Neural progenitor cell (in vitro differentiated cells): ENCODE measurements around the gene CELF5. TPM values are rescaled to one million over a fixed set of nuclear protein-coding genes. Genes with fewer than 3 reads are reported as not detected.
"Not testable (repeated sequence)": the region's sequence is repeated elsewhere in the genome, so short reads cannot be mapped to it uniquely, and the experiment has no call there.

Experiments used
- DNase-seq: peaks from one replicate; pipeline ENCODE4 v3.0.0-alpha.2; 2016; ENCODE audit warnings: low spot score
- H2AFZ ChIP-seq: fragments of 200-600 bp; sonication (generic); replicated peaks from 2 replicates; pipeline ENCODE4 v1.6.1; 2016; ENCODE audit warnings: antibody characterized with exemption
- H3F3A ChIP-seq: fragments of 200-600 bp; sonication (generic); 2 replicates; pipeline ENCODE4 v1.6.1; 2016; ENCODE audit warnings: antibody characterized with exemption, low read depth
- H3K27ac ChIP-seq: fragments of 200-600 bp; sonication (generic); 2 replicates; pipeline ENCODE4 v1.5.1; 2016; ENCODE audit warnings: mild to moderate bottlenecking
- H3K27me3 ChIP-seq: fragments of 200-600 bp; sonication (generic); 2 replicates; pipeline ENCODE4 v1.6.1; 2016; ENCODE audit warnings: mild to moderate bottlenecking, moderate library complexity
- H3K36me3 ChIP-seq: fragments of 200-600 bp; sonication (generic); 2 replicates; pipeline ENCODE4 v1.5.1; 2016
- H3K4me1 ChIP-seq: fragments of 200-600 bp; sonication (generic); 2 replicates; pipeline ENCODE4 v1.6.1; 2016; ENCODE audit warnings: mixed run types
- H3K4me2 ChIP-seq: fragments of 200-600 bp; sonication (generic); 2 replicates; pipeline ENCODE4 v1.6.1; 2016
- H3K4me3 ChIP-seq: fragments of 200-600 bp; sonication (generic); 2 replicates; pipeline ENCODE4 v1.5.1; 2016
- H3K79me2 ChIP-seq: fragments of 200-600 bp; sonication (generic); 2 replicates; pipeline ENCODE4 v1.6.1; 2016; ENCODE audit warnings: low read depth
- H3K9ac ChIP-seq: fragments of 200-600 bp; sonication (generic); 2 replicates; pipeline ENCODE4 v1.6.1; 2016
- H3K9me3 ChIP-seq: fragments of 200-600 bp; sonication (generic); 2 replicates; pipeline ENCODE4 v1.5.1; 2016; ENCODE audit warnings: low read depth
- H4K20me1 ChIP-seq: fragments of 200-600 bp; sonication (generic); 2 replicates; pipeline ENCODE4 v1.6.1; 2016; ENCODE audit warnings: low read depth
- H3K27ac Mint-ChIP-seq: 3 replicates; pipeline ENCODE4 v1.8.0; 2021; ENCODE audit warnings: mixed read lengths
- H3K27me3 Mint-ChIP-seq: 2 replicates; pipeline ENCODE4 v1.8.0; 2022; ENCODE audit warnings: low read depth, mild to moderate bottlenecking, inconsistent platforms, moderate library complexity, mixed read lengths; ENCODE audit not compliant: insufficient read depth
- H3K36me3 Mint-ChIP-seq: 3 replicates; pipeline ENCODE4 v1.8.0; 2021; ENCODE audit warnings: mixed read lengths
- H3K4me1 Mint-ChIP-seq: 3 replicates; pipeline ENCODE4 v1.8.0; 2021; ENCODE audit warnings: mixed read lengths
- H3K4me3 Mint-ChIP-seq: 3 replicates; pipeline ENCODE4 v1.8.0; 2021; ENCODE audit warnings: mild to moderate bottlenecking, moderate library complexity, mixed read lengths
- H3K9me3 Mint-ChIP-seq: 3 replicates; pipeline ENCODE4 v1.8.0; 2020; ENCODE audit warnings: mixed read lengths
- EZH2 ChIP-seq: fragments of 200-600 bp; sonication (generic); IDR thresholded peaks from 2 replicates; pipeline ENCODE4 v1.6.1; 2017; ENCODE audit warnings: antibody characterized with exemption, mild to moderate bottlenecking, moderate library complexity
- EZH2phosphoT487 ChIP-seq: fragments of 200-600 bp; sonication (generic); IDR thresholded peaks from 2 replicates; pipeline ENCODE4 v1.6.1; 2017; ENCODE audit warnings: antibody characterized with exemption
- total RNA-seq: library from RNA; depleted of rRNA; stranded (reverse); fragments of >200 nt; gene quantifications from 2 replicates; pipeline ENCODE4 v1.2.3, GENCODE V29; 2015; ENCODE audit warnings: low replicate concordance
- TF ChIP-seq, protein P1 (sequence below): fragments of 200-600 bp; sonication (generic); IDR thresholded peaks from 2 replicates; pipeline ENCODE4 v1.5.1; 2017; ENCODE audit warnings: antibody characterized with exemption, mild to moderate bottlenecking

The CELF5 gene
- total RNA-seq, 1 donor from 2014 or later, result 7.9 TPM

DNA sequence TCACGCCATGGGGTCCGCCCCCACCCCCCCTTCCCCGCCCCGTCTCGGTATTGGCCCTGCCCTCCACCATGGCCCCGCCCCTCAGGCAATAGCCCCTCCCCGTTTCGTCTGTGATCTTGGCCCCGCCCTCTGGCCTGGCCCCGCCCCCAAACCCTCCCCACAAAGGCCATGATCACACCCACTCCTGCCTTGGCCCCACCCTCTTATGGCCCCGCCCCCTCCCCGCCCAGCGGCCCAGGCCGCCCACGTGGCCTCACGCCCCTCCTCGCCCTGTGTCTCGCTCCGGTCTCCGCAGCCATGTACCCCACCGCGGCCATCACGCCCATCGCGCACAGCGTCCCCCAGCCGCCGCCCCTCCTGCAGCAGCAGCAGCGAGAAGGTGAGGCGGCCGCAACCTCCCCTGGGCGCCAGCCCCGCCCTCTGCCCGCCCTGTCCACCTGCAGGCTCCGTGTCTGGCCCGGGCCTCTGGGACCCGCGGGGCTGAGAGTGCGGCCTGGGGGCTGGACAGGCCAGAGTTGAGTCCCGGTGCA, 61.3 kb downstream of the CELF5 start:
- Mint-ChIP-seq H3K9me3 (no peaks in the 10 kb centered on the region), H3K36me3 (no peaks in the 10 kb centered on the region), H3K4me1 (peaks cover 5% of the 10 kb centered on the region), H3K4me3 (peak overlapping the region; percentile 73), H3K27me3 (peaks cover 7% of the 10 kb centered on the region), H3K27ac (no peak overlapping the region)
- Histone ChIP-seq H3F3A (peaks cover 24% of the 10 kb centered on the region), H2AFZ (no peak overlapping the region), H3K79me2 (no peaks in the 10 kb centered on the region), H3K9ac (no peak overlapping the region), H3K27ac (no peak overlapping the region), H3K4me2 (peak overlapping the region; percentile 88), H3K27me3 (no peaks in the 10 kb centered on the region), H4K20me1 (no peaks in the 10 kb centered on the region), H3K36me3 (no peaks in the 10 kb centered on the region), H3K4me3 (peak overlapping the region; percentile 53), H3K4me1 (peaks cover 5% of the 10 kb centered on the region), H3K9me3 (no peaks in the 10 kb centered on the region)
- TF ChIP-seq EZH2phosphoT487, result no peak
- TF ChIP-seq, protein P1, sequence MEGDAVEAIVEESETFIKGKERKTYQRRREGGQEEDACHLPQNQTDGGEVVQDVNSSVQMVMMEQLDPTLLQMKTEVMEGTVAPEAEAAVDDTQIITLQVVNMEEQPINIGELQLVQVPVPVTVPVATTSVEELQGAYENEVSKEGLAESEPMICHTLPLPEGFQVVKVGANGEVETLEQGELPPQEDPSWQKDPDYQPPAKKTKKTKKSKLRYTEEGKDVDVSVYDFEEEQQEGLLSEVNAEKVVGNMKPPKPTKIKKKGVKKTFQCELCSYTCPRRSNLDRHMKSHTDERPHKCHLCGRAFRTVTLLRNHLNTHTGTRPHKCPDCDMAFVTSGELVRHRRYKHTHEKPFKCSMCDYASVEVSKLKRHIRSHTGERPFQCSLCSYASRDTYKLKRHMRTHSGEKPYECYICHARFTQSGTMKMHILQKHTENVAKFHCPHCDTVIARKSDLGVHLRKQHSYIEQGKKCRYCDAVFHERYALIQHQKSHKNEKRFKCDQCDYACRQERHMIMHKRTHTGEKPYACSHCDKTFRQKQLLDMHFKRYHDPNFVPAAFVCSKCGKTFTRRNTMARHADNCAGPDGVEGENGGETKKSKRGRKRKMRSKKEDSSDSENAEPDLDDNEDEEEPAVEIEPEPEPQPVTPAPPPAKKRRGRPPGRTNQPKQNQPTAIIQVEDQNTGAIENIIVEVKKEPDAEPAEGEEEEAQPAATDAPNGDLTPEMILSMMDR, result no peak
- TF ChIP-seq EZH2, result no peak
- DNase-seq, result no peak

DNA sequence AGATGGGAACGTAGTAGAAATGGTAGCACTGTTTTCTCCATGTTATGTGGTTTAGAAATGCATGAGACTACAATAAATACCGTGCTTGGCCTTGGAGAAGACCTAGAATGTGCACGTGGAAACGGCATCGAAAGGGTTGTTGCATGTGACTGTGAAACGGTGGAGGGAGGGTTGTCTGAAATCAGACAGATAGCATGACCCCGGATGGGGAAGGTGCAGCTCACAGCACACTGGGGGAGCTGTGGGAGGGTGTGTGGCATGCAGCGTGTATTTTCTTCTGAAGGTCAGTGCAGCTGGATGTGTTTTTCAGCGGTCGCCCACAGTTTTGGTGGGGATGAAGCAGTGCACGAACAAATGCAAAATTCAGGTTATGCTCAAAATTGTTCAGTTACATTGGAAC, 63.4 kb downstream of the CELF5 start:
- DNase-seq, result no peak
- peaks cover 4% of the 10 kb centered on the region for H3K27me3 Mint-ChIP-seq
- H3K36me3 ChIP-seq, result no peaks in the 10 kb centered on the region
- H3K4me2 ChIP-seq, result no peak overlapping the region
- H3K27me3 ChIP-seq, result no peaks in the 10 kb centered on the region
- H3K4me1 ChIP-seq, result peaks cover 5% of the 10 kb centered on the region
- no peak overlapping the region for H3K4me3 ChIP-seq
- no peak overlapping the region for H3K27ac Mint-ChIP-seq
- TF ChIP-seq EZH2phosphoT487 (no peak), EZH2 (no peak)
- TF ChIP-seq, protein P1, result no peak
- H3K36me3 Mint-ChIP-seq, result no peaks in the 10 kb centered on the region
- no peaks in the 10 kb centered on the region for H4K20me1 ChIP-seq
- H3K4me1 Mint-ChIP-seq, result peaks cover 5% of the 10 kb centered on the region
- peaks cover 24% of the 10 kb centered on the region for H3F3A ChIP-seq
- no peaks in the 10 kb centered on the region for H3K9me3 ChIP-seq
- H3K79me2 ChIP-seq, result no peaks in the 10 kb centered on the region
- H2AFZ ChIP-seq, result no peak overlapping the region
- H3K4me3 Mint-ChIP-seq, result no peak overlapping the region
- no peak overlapping the region for H3K27ac ChIP-seq
- H3K9ac ChIP-seq, result no peak overlapping the region
- no peaks in the 10 kb centered on the region for H3K9me3 Mint-ChIP-seq

DNA sequence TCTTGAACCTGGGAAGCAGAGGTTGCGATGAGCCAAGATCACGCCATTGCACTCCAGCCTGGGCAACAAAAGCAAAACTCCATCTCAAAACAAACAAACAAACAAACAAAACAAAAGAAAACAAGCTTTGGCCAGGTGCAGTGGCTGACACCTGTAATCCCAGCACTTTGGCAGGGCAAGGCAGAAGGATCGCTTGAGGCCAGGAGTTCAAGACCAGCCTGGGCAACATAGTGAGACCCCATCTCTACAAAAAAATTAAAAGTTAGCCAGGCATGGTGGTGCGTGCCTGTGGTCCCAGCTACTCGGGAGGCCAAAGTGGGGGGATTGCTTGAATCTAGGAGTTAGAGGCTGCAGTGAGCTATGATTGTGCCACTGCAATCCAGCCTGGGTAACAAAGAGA, 64.0 kb downstream of the CELF5 start:
- not testable (repeated sequence) for H3K4me3 ChIP-seq, H3K9me3 Mint-ChIP-seq, H3K4me1 ChIP-seq, H3K9ac ChIP-seq, H3K79me2 ChIP-seq, H3K4me3 Mint-ChIP-seq, H2AFZ ChIP-seq, H3K27ac Mint-ChIP-seq, H3K9me3 ChIP-seq, H3K27me3 ChIP-seq, H3K4me1 Mint-ChIP-seq, H3K27ac ChIP-seq, H3K36me3 ChIP-seq, H4K20me1 ChIP-seq, H3K4me2 ChIP-seq, DNase-seq, H3K27me3 Mint-ChIP-seq, H3K36me3 Mint-ChIP-seq
- peaks cover 22% of the 10 kb centered on the region for H3F3A ChIP-seq

GRCh38 chr19:3289971-3290569, 65.6 kb downstream of the CELF5 start:
- TF ChIP-seq EZH2, result no peak
- TF ChIP-seq EZH2phosphoT487, result no peak
- TF ChIP-seq, protein P1, result no peak

GRCh38 chr19:3290858-3291257, 66.4 kb downstream of the CELF5 start:
- H3K4me3 Mint-ChIP-seq, H3K4me1 ChIP-seq: not testable (repeated sequence)

More at GRCh38 chr19:3289971-3290569, 65.6 kb downstream of the CELF5 start:
- DNase-seq, result no peak
- H3K4me1 Mint-ChIP-seq, result no peaks in the 10 kb centered on the region
- H4K20me1 ChIP-seq, result peaks cover 3% of the 10 kb centered on the region
- H3K27ac Mint-ChIP-seq, result no peak overlapping the region
- no peak overlapping the region for H3K4me3 ChIP-seq
- no peak overlapping the region for H3K4me2 ChIP-seq
- H2AFZ ChIP-seq, result no peak overlapping the region
- no peak overlapping the region for H3K9ac ChIP-seq
- no peaks in the 10 kb centered on the region for H3K4me1 ChIP-seq
- H3K4me3 Mint-ChIP-seq, result no peak overlapping the region
- H3K36me3 Mint-ChIP-seq, result no peaks in the 10 kb centered on the region
- H3K9me3 Mint-ChIP-seq, result no peaks in the 10 kb centered on the region
- H3K9me3 ChIP-seq, result no peaks in the 10 kb centered on the region
- H3F3A ChIP-seq, result peaks cover 5% of the 10 kb centered on the region
- H3K36me3 ChIP-seq, result no peaks in the 10 kb centered on the region
- H3K27me3 ChIP-seq, result no peaks in the 10 kb centered on the region
- H3K27me3 Mint-ChIP-seq, result peaks cover 4% of the 10 kb centered on the region
- no peak overlapping the region for H3K27ac ChIP-seq
- no peaks in the 10 kb centered on the region for H3K79me2 ChIP-seq

More at GRCh38 chr19:3290858-3291257, 66.4 kb downstream of the CELF5 start:
- not testable (repeated sequence) for H3K36me3 ChIP-seq, H3K79me2 ChIP-seq, H3K4me3 ChIP-seq, H3K27me3 ChIP-seq, H3K9me3 ChIP-seq, H3K4me1 Mint-ChIP-seq, H3K4me2 ChIP-seq, H3K27me3 Mint-ChIP-seq, H4K20me1 ChIP-seq, H3K9ac ChIP-seq, H2AFZ ChIP-seq, H3F3A ChIP-seq, H3K27ac Mint-ChIP-seq, H3K36me3 Mint-ChIP-seq, DNase-seq, H3K9me3 Mint-ChIP-seq, H3K27ac ChIP-seq
